Ascending aorta (tissue), 2 donors: ENCODE data around the gene CASP8AP2. TPM values are rescaled to one million over a fixed set of nuclear protein-coding genes. Genes with fewer than 3 reads are reported as not detected.
"Not testable (repeated sequence)": the region's sequence is repeated elsewhere in the genome, so short reads cannot be mapped to it uniquely, and the experiment has no call there.

Experiments used
- DNase-seq, 2 donors: peaks; one replicate each; pipeline ENCODE4 v3.0.0-alpha.2; 2019; ENCODE audit warnings: low spot score in 2 of 2
- H3K27ac ChIP-seq, 2 donors: fragments of 200-600 bp; sonication (generic); one replicate each; pipeline ENCODE4 v1.5.1; 2016 to 2017; ENCODE audit warnings: mild to moderate bottlenecking in 1 of 2
- H3K27me3 ChIP-seq: fragments of 200-600 bp; sonication (generic); one replicate; pipeline ENCODE4 v1.5.1; 2017
- H3K36me3 ChIP-seq, 2 donors: fragments of 200-600 bp; sonication (generic); one replicate each; pipeline ENCODE4 v1.5.1; 2016
- H3K4me1 ChIP-seq, 2 donors: fragments of 200-600 bp; sonication (generic); one replicate each; pipeline ENCODE4 v1.5.1; 2016 to 2017; ENCODE audit warnings: mild to moderate bottlenecking in 1 of 2
- H3K4me3 ChIP-seq, 2 donors: fragments of 200-600 bp; sonication (generic); one replicate each; pipeline ENCODE4 v1.5.1; 2016 to 2017; ENCODE audit warnings: mild to moderate bottlenecking in 1 of 2
- H3K9me3 ChIP-seq, 2 donors: fragments of 200-600 bp; sonication (generic); one replicate each; pipeline ENCODE4 v1.5.1; 2016
- CTCF ChIP-seq, 3 experiments: fragments of 200-600 bp in 2 of 3; fragments of 450-650 bp in 1 of 3; sonication (generic) in 2 of 3; IDR thresholded peaks; one replicate each; pipeline ENCODE4 v1.5.1; 2016 to 2019; ENCODE audit warnings: antibody characterized with exemption in 3 of 3, mild to moderate bottlenecking in 1 of 3, moderate library complexity in 1 of 3
- intact Hi-C: fragments of 100-400 bp; cut with DNase I; formaldehyde crosslinking; loops from one replicate; pipeline ENCODE4 v1.15.1; 2023
- total RNA-seq: library from RNA; depleted of rRNA; stranded (reverse); fragments of >200 nt; gene quantifications from one replicate; pipeline ENCODE4 v1.1.0, GENCODE V29; 2016

The CASP8AP2 gene
- total RNA-seq, 1 donor from 2014 or later = 6.7 TPM

GRCh38 chr6:89842228-89842627 is 12.5 kb downstream of the CASP8AP2 start:
- H3K9me3 ChIP-seq = no peaks in the 10 kb centered on the region
- no peak overlapping the region for H3K4me3 ChIP-seq
- no peaks in the 10 kb centered on the region for H3K27me3 ChIP-seq
- no peak for TF ChIP-seq CTCF (IDR thresholded peaks at IDR 0.05)
- DNase-seq = no peak
- no peak overlapping the region for H3K27ac ChIP-seq
- H3K4me1 ChIP-seq = no peaks in the 10 kb centered on the region
- intact Hi-C loops = no loop called here
- peaks cover 3 to 13% of the 10 kb centered on the region in 2 donors for H3K36me3 ChIP-seq

GRCh38 chr6:89843070-89843469 is 13.4 kb downstream of the CASP8AP2 start:
- H3K27ac ChIP-seq = no peak overlapping the region
- H3K4me1 ChIP-seq = no peaks in the 10 kb centered on the region
- H3K27me3 ChIP-seq = no peaks in the 10 kb centered on the region
- peaks cover 0 to 17% of the 10 kb centered on the region in 2 donors for H3K36me3 ChIP-seq
- intact Hi-C loops = no loop called here
- no peak for TF ChIP-seq CTCF (IDR thresholded peaks at IDR 0.05)
- no peak for DNase-seq
- no peaks in the 10 kb centered on the region for H3K9me3 ChIP-seq
- H3K4me3 ChIP-seq = no peak overlapping the region

- intact Hi-C loops, H3K27ac ChIP-seq, DNase-seq, H3K4me3 ChIP-seq, H3K9me3 ChIP-seq, H3K4me1 ChIP-seq, H3K27me3 ChIP-seq: not testable (repeated sequence)
- peaks cover 0 to 33% of the 10 kb centered on the region in 2 donors for H3K36me3 ChIP-seq
These were observed 17.8 kb downstream of the CASP8AP2 start for GRCh38 chr6:89847513-89847912.

GRCh38 chr6:89853068-89853467 is 23.4 kb downstream of the CASP8AP2 start:
- TF ChIP-seq CTCF (IDR thresholded peaks at IDR 0.05) = no peak
- DNase-seq = no peak
- no peaks in the 10 kb centered on the region for H3K27me3 ChIP-seq
- H3K4me1 ChIP-seq = no peaks in the 10 kb centered on the region
- no peak overlapping the region for H3K27ac ChIP-seq
- no peak overlapping the region for H3K4me3 ChIP-seq
- intact Hi-C loops = no loop called here
- peaks cover 29 to 66% of the 10 kb centered on the region in 2 donors for H3K36me3 ChIP-seq
- H3K9me3 ChIP-seq = no peaks in the 10 kb centered on the region

- no peak for TF ChIP-seq CTCF (IDR thresholded peaks at IDR 0.05)
- Histone ChIP-seq H3K27ac (no peak overlapping the region), H3K27me3 (no peaks in the 10 kb centered on the region), H3K4me3 (no peak overlapping the region), H3K9me3 (no peaks in the 10 kb centered on the region), H3K4me1 (no peaks in the 10 kb centered on the region), H3K36me3 (peaks cover 55 to 94% of the 10 kb centered on the region in 2 donors)
- intact Hi-C loops = no loop called here
- DNase-seq = no peak
These were observed 28.4 kb downstream of the CASP8AP2 start for GRCh38 chr6:89858041-89858440.

- no peak for TF ChIP-seq CTCF (IDR thresholded peaks at IDR 0.05)
- intact Hi-C loops = no loop called here
- Histone ChIP-seq H3K9me3 (no peaks in the 10 kb centered on the region), H3K4me3 (no peak overlapping the region), H3K4me1 (no peaks in the 10 kb centered on the region), H3K27ac (no peak overlapping the region), H3K36me3 (peaks cover 52 to 94% of the 10 kb centered on the region in 2 donors), H3K27me3 (no peaks in the 10 kb centered on the region)
- DNase-seq = no peak
These were observed 30.1 kb downstream of the CASP8AP2 start for GRCh38 chr6:89859744-89860143.
